Upper lobe of left lung (tissue), 6 donors: Measurements from ENCODE around the gene BCAS3. TPM values are rescaled to one million over a fixed set of nuclear protein-coding genes. Genes with fewer than 3 reads are reported as not detected.
A peak's percentile ranks its signal among the peaks of the same experiment; 100 is the strongest.

Source experiments
- ATAC-seq, 2 donors: fragments of 200-7000 bp; cut with Tn5 transposase; one replicate each; pipeline ENCODE4 v1.9.1; 2022; ENCODE audit warnings: mild to moderate bottlenecking in 2 of 2, moderate library complexity in 2 of 2; ENCODE audit not compliant: low FRiP score in 2 of 2
- DNase-seq, 2 donors: peaks; one replicate each; pipeline ENCODE4 v3.0.0-alpha.2; 2019 to 2020
- H3K27ac ChIP-seq, 4 donors: fragments of 200-600 bp; sonication (generic); one replicate each; pipeline ENCODE4 v1.5.1; 2016 to 2019
- H3K27me3 ChIP-seq, 4 donors: fragments of 200-600 bp; sonication (generic); one replicate each; pipeline ENCODE4 v1.5.1; 2017 to 2019
- H3K36me3 ChIP-seq, 4 donors: fragments of 200-600 bp; sonication (generic); one replicate each; pipeline ENCODE4 v1.5.1; 2016 to 2019
- H3K4me1 ChIP-seq, 4 donors: fragments of 200-600 bp; sonication (generic); one replicate each; pipeline ENCODE4 v1.5.1; 2018 to 2019
- H3K4me3 ChIP-seq, 4 donors: fragments of 200-600 bp; sonication (generic); one replicate each; pipeline ENCODE4 v1.5.1; 2017 to 2019; ENCODE audit warnings: mild to moderate bottlenecking in 2 of 4, moderate library complexity in 1 of 4
- H3K9me3 ChIP-seq, 4 donors: fragments of 200-600 bp; sonication (generic); one replicate each; pipeline ENCODE4 v1.5.1; 2018 to 2019
- CTCF ChIP-seq, 6 experiments: fragments of 450-650 bp in 4 of 6; fragments of 200-600 bp in 2 of 6; sonication (generic) in 2 of 6; IDR thresholded peaks; one replicate each; pipeline ENCODE4 v1.5.1; 2016 to 2019; ENCODE audit warnings: antibody characterized with exemption in 6 of 6
- EP300 ChIP-seq, 4 donors: sonication (generic); formaldehyde crosslinking; IDR thresholded peaks; one replicate each; pipeline ENCODE4 v1.5.1; 2017; ENCODE audit warnings: antibody characterized with exemption in 4 of 4, control low read depth in 2 of 4
- POLR2A ChIP-seq, 4 donors: fragments of 450-650 bp; IDR thresholded peaks; one replicate each; pipeline ENCODE4 v1.5.1; 2016 to 2017; ENCODE audit warnings: antibody characterized with exemption in 4 of 4, mild to moderate bottlenecking in 2 of 4
- POLR2AphosphoS5 ChIP-seq, 2 donors: sonication (generic); formaldehyde crosslinking; IDR thresholded peaks; one replicate each; pipeline ENCODE4 v1.5.1; 2017; ENCODE audit warnings: antibody characterized with exemption in 2 of 2
- WGBS, 2 donors: methylation state at CpG; one replicate each; pipeline ENCODE4 v1.1.5; 2017 to 2018; 5-methylcytosine and 5-hydroxymethylcytosine counted together
- total RNA-seq, 6 donors: library from RNA; depleted of rRNA in 4 of 6; stranded (reverse); fragments of >200 nt in 4 of 6; gene quantifications; one replicate each; pipeline versions ENCODE4 v1.1.0 to v1.2.1, GENCODE V29; 2016 to 2021
- donor health status: DM: no; HTN: no; CAD: no; lungs with moderate emphysema.
- donor health status: DM: no; HTN: yes; CAD: no; lungs with severe emphysema.

BCAS3 gene
- total RNA-seq, 6 donors from 2014 or later, result 20.1 to 111 (median 37.0) TPM

DNA sequence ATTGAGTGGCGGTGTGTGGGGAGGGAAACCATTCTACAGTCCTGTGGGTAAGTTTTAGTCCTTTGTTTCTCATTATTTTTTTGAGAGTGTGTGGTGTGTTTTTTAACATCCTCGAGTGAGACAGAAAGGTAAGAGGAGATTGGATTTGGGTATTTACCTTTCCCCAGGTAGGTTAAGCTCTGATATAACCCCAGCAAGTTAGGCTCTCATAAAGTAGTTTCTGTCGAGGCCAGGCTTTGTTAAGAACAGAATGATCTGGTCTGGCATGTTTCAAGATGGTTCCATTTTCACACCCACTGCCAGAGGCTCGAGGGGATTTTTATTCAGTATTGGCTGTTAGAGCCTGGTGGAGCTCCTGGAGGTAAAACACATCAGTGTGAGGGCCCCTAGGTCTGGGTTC, 62.9 kb downstream of the BCAS3 start:
- H3K36me3 ChIP-seq, result no peaks in the 10 kb centered on the region
- WGBS, 2 donors, result 91 to 97% methylated on average over 4 of the region's 4 CpGs
- H3K9me3 ChIP-seq, result no peaks in the 10 kb centered on the region

GRCh38 chr17:60741031-60741430, 63.4 kb downstream of the BCAS3 start:
- Histone ChIP-seq H3K36me3 (no peaks in the 10 kb centered on the region), H3K27ac (no peak overlapping the region), H3K9me3 (no peaks in the 10 kb centered on the region), H3K4me3 (no peak overlapping the region), H3K4me1 (peaks cover 0 to 16% (median 6%) of the 10 kb centered on the region in 4 donors), H3K27me3 (no peaks in the 10 kb centered on the region)
- WGBS, 2 donors, result 89 to 93% methylated on average over 4 of the region's 4 CpGs
- ATAC-seq (no peak), DNase-seq (no peak)
- TF ChIP-seq POLR2AphosphoS5 (IDR thresholded peaks at IDR 0.05), result no peak
- TF ChIP-seq POLR2A (IDR thresholded peaks at IDR 0.05), result no peak
- no peak for TF ChIP-seq EP300 (IDR thresholded peaks at IDR 0.05)
- TF ChIP-seq CTCF (IDR thresholded peaks at IDR 0.05), result no peak

More for the DNA sequence above, 62.9 kb downstream of the BCAS3 start:
- DNase-seq, result no peak
- Histone ChIP-seq H3K4me3 (no peak overlapping the region), H3K4me1 (peaks cover 0 to 16% (median 6%) of the 10 kb centered on the region in 4 donors), H3K27me3 (no peaks in the 10 kb centered on the region), H3K27ac (no peak overlapping the region)
- no peak for ATAC-seq
- TF ChIP-seq POLR2A (IDR thresholded peaks at IDR 0.05), result no peak
- TF ChIP-seq CTCF (IDR thresholded peaks at IDR 0.05), result no peak
- TF ChIP-seq EP300 (IDR thresholded peaks at IDR 0.05), result no peak
- TF ChIP-seq POLR2AphosphoS5 (IDR thresholded peaks at IDR 0.05), result no peak

DNA sequence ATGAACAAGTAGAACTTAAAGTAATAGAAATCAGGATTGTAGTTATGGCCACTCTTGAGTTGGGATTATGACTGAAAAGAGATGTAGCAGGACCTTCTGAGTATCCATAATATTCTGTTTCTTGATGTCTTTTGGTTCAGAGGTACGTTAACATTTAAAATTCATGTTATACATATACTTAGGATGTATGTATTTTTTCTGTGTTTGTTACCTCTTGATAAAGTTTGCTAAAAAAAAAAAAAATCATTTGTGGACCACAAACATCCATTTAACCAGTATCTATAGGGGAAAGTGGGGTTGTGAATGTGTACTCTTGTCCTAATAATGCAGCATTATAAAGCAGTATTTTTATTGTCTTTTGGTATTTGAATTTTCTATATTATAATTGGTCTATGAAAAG, 65.6 kb downstream of the BCAS3 start:
- Histone ChIP-seq H3K9me3 (no peaks in the 10 kb centered on the region), H3K36me3 (no peaks in the 10 kb centered on the region), H3K4me1 (peaks cover 0 to 16% (median 6%) of the 10 kb centered on the region in 4 donors), H3K27ac (peak overlapping the region in 2 of 4 donors; percentile 70 to 86), H3K4me3 (peak overlapping the region in 1 of 4 donors; percentile 9), H3K27me3 (no peaks in the 10 kb centered on the region)
- TF ChIP-seq POLR2A (IDR thresholded peaks at IDR 0.05) (no peak), EP300 (IDR thresholded peaks at IDR 0.05) (no peak), POLR2AphosphoS5 (IDR thresholded peaks at IDR 0.05) (no peak), CTCF (IDR thresholded peaks at IDR 0.05) (no peak)
- no peak for DNase-seq
- no peak for ATAC-seq
- WGBS, 2 donors, result 84 to 88% methylated on average over 1 of the region's 1 CpG

GRCh38 chr17:60743799-60744198, 66.1 kb downstream of the BCAS3 start:
- peak overlapping the region in 2 of 4 donors; percentile 9 to 22 for H3K4me3 ChIP-seq
- H3K27me3 ChIP-seq, result no peaks in the 10 kb centered on the region
- no peak for TF ChIP-seq CTCF (IDR thresholded peaks at IDR 0.05)
- no peak for TF ChIP-seq EP300 (IDR thresholded peaks at IDR 0.05)
- TF ChIP-seq POLR2A (IDR thresholded peaks at IDR 0.05), result no peak
- no peak for TF ChIP-seq POLR2AphosphoS5 (IDR thresholded peaks at IDR 0.05)
- no peaks in the 10 kb centered on the region for H3K9me3 ChIP-seq
- no peak for ATAC-seq
- no peak for DNase-seq
- H3K4me1 ChIP-seq, result peaks cover 0 to 16% (median 6%) of the 10 kb centered on the region in 4 donors
- H3K36me3 ChIP-seq, result no peaks in the 10 kb centered on the region
- WGBS, 2 donors, result 13 to 27% methylated on average over 5 of the region's 5 CpGs
- peak overlapping the region in 3 of 4 donors; percentile 50 to 86 (median 70) for H3K27ac ChIP-seq

GRCh38 chr17:60744355-60744966, 66.8 kb downstream of the BCAS3 start:
- Histone ChIP-seq H3K4me3 (peak overlapping the region in 1 of 4 donors; percentile 22), H3K36me3 (no peaks in the 10 kb centered on the region), H3K27ac (peak overlapping the region in 3 of 4 donors; percentile 50 to 86 (median 70)), H3K4me1 (peaks cover 0 to 16% (median 6%) of the 10 kb centered on the region in 4 donors), H3K27me3 (no peaks in the 10 kb centered on the region), H3K9me3 (no peaks in the 10 kb centered on the region)
- WGBS, 2 donors, result 39 to 47% methylated on average over 3 of the region's 3 CpGs
- TF ChIP-seq POLR2AphosphoS5 (IDR thresholded peaks at IDR 0.05) (no peak), EP300 (IDR thresholded peaks at IDR 0.05) (no peak), POLR2A (IDR thresholded peaks at IDR 0.05) (no peak), CTCF (IDR thresholded peaks at IDR 0.05) (no peak)
- no peak for DNase-seq
- no peak for ATAC-seq
